ENCODE data around the gene SIL1. TPM values are rescaled to one million over a fixed set of nuclear protein-coding genes. Genes with fewer than 3 reads are reported as not detected.

SIL1 gene
- total and polyA plus RNA-seq, 2 of the 13 experiments (the other 11 are each of a cell fraction or from before 2014, with no cell fraction given), result 26.0 to 30.0 TPM

- no peak overlapping the region for H3K4me2 ChIP-seq (ENCODE audit: low read depth, low read length)
- BruUV-seq (replicated peaks), result no TSS peak
- peaks cover 29% of the 10 kb centered on the region for H3K4me1 ChIP-seq (ENCODE audit: insufficient read depth, low read length)
- FAIRE-seq (no peak), DNase-seq (ENCODE audit: low spot score) (no peak), ATAC-seq (no peak)
- no peak overlapping the region for H3K4me3 ChIP-seq (replicated peaks in 1 of 3; ENCODE audit: insufficient read depth in 1 of 3, low read depth in 2 of 3, low read length in 3 of 3)
- in situ Hi-C loops (cut with HindIII; ENCODE audit: extremely low pct_ligation_motif_present, low pct_unique_long_range_greater_than_20kb) (loop anchor here (25.0 kb wide), 1 partner anchor 290 kb away; no protein-coding TSS in a partner anchor), intact Hi-C loops (cut with micrococcal nuclease; ENCODE audit: unreplicated experiment) (no loop called here)
- no peaks in the 10 kb centered on the region for H3K9me3 ChIP-seq (ENCODE audit: low read length)
- no peaks in the 10 kb centered on the region for H3K79me2 ChIP-seq (ENCODE audit: insufficient read depth, low read length)
- no peaks in the 10 kb centered on the region for H3K36me3 ChIP-seq (replicated peaks in 1 of 2; ENCODE audit: control insufficient read depth in 1 of 2, insufficient read depth in 2 of 2, low read length in 2 of 2)
- ChIA-PET CTCF (ENCODE audit: low intra/inter-chr PET ratio, low total read pairs) (no interaction called here), POLR2A (no interaction called here)
- H3K27me3 ChIP-seq (ENCODE audit: control insufficient read depth in 1 of 2, insufficient read depth in 2 of 2, low read length in 2 of 2), result no peaks in the 10 kb centered on the region
- no peak overlapping the region for H3K9ac ChIP-seq (ENCODE audit: insufficient read depth, low read depth, low read length)
- no peaks in the 10 kb centered on the region for H4K20me1 ChIP-seq (ENCODE audit: insufficient read depth, low read length)
- H2AFZ ChIP-seq (ENCODE audit: low read length), result no peak overlapping the region
- WGBS (ENCODE audit: low lambda C conversion rate), result 100% methylated on average over 1 of the region's 1 CpG
- no peak overlapping the region for H3K27ac ChIP-seq (ENCODE audit: extremely low read length, insufficient read depth, low read length)
- TF ChIP-seq YY1 (IDR thresholded peaks at IDR 0.05; ENCODE audit: insufficient read depth, insufficient replicate concordance, low read depth, low read length) (no peak), TFAP4 (IDR thresholded peaks at IDR 0.05; ENCODE audit: borderline replicate concordance, low read depth) (no peak), KLF11 (CRISPR knock-in tag; IDR thresholded peaks at IDR 0.05) (no peak), ZNF800 (CRISPR knock-in tag; IDR thresholded peaks at IDR 0.05) (no peak), ZBTB7B (CRISPR knock-in tag; IDR thresholded peaks at IDR 0.05) (no peak), HBP1 (CRISPR knock-in tag; IDR thresholded peaks at IDR 0.05; ENCODE audit: low read depth) (no peak), PATZ1 (CRISPR knock-in tag; IDR thresholded peaks at IDR 0.05) (no peak), MED1 (CRISPR knock-in tag; IDR thresholded peaks at IDR 0.05) (no peak), AKNA (CRISPR knock-in tag; IDR thresholded peaks at IDR 0.05; ENCODE audit: borderline replicate concordance) (no peak), ZNF383 (CRISPR knock-in tag; IDR thresholded peaks at IDR 0.05; ENCODE audit: borderline replicate concordance) (no peak), ZNF576 (CRISPR knock-in tag; IDR thresholded peaks at IDR 0.05) (no peak), ZNF230 (CRISPR knock-in tag; IDR thresholded peaks at IDR 0.05) (no peak), LCORL (IDR thresholded peaks at IDR 0.05) (no peak), LCORL (CRISPR knock-in tag; IDR thresholded peaks at IDR 0.05) (no peak)
Measured at GRCh38 chr5:138972230-138972629, 225.9 kb downstream of the SIL1 start.
